CD4-positive, alpha-beta T cell treated with Interleukin-15 for 4 hours (primary cell): ENCODE measurements around the gene IRAK2.

Experiments
- DNase-seq: peaks from one replicate; pipeline ENCODE4 v3.0.0-alpha.2; 2020; ENCODE audit warnings: low spot score

Gene IRAK2

GRCh38 chr3:10284496-10284895 lies 119.8 kb downstream of the IRAK2 start:
- DNase-seq = peak; percentile 67

DNA sequence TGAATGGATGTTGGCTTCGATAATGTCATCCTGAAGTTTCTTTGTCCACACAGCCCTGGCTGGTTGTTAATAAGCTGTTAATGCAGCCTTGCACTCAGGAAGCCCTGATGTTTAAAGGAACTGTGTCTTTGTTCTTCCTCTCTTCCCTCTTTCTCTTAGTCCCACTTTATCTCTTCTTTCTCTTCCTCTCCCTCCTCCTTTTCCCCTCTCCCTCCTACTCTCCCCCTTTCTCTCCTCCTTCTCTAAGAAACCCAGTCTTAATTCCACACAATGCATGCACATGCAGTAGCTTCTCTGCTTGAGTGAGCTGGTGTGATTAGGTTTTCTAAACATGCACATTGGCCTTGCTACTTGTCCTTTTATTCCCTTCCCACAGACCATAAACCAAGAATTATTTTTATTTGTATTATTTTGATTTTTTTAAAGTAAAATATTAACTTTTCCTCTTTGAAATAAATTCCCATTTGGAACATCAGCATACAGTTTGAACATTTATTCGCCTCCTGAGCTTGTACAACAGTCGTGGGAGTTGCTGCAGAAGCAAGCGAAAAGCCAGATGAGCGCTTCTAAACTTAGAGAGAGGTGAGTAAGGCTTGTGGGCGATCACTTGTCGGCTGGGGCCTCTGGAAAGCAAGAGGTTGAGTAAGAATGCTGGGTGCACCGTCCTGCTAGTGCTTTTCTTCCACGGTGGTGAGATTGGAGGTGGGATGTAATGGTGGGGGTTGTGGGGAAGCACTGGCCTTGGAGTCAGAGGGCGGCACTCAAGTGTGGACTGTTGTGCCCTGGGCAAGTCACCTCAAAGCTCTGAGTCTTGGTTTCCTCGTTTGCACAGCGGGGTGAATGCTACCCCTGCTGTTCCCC lies 120.8 kb downstream of the IRAK2 start:
- no peak for DNase-seq

GRCh38 chr3:10286133-10286524 lies 121.4 kb downstream of the IRAK2 start:
- DNase-seq = no peak

GRCh38 chr3:10286596-10287295 lies 122.0 kb downstream of the IRAK2 start:
- peak; percentile 66 for DNase-seq

- DNase-seq = no peak
These were observed 123.3 kb downstream of the IRAK2 start for GRCh38 chr3:10287936-10288574.

DNA sequence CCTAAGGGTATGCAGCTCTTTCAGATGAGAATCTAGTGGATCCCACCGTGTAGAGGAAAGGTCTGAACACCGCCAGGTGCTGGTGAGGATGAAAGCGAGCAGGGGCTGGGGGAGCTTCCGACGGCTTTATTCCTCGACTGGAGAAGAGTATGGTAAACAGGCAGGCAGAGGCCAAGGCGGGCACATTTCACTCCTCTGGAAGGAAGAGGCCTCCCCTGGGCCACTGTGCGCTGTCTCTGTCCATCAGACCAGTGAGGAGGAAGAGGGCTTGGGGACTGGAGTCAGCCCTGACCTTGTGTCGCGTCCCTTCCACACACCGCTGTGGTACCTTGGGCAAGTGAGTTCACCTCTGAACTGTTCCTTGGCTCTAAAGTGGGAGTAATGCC lies 123.8 kb downstream of the IRAK2 start:
- no peak for DNase-seq

DNA sequence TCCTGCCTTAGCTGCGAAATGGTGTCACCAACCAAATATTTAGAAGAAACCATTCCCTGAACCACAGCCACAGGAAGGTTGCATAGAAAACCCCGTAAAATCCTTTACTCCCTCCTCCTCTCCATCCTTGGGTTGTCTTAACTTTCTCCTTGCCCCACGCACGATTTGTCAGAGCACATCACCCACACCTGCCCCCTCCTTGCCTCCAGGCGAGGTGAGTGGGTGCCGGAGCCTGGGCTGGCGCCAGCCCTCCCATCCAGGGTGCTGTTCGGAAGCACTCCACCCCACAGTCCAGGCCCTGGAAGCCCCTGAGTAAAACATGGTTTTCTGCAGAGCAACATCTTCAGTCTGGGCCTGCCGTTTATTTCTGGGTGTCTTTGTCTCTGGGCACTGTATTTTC lies 124.4 kb downstream of the IRAK2 start:
- no peak for DNase-seq

GRCh38 chr3:10289787-10290355 lies 125.2 kb downstream of the IRAK2 start:
- no peak for DNase-seq

DNA sequence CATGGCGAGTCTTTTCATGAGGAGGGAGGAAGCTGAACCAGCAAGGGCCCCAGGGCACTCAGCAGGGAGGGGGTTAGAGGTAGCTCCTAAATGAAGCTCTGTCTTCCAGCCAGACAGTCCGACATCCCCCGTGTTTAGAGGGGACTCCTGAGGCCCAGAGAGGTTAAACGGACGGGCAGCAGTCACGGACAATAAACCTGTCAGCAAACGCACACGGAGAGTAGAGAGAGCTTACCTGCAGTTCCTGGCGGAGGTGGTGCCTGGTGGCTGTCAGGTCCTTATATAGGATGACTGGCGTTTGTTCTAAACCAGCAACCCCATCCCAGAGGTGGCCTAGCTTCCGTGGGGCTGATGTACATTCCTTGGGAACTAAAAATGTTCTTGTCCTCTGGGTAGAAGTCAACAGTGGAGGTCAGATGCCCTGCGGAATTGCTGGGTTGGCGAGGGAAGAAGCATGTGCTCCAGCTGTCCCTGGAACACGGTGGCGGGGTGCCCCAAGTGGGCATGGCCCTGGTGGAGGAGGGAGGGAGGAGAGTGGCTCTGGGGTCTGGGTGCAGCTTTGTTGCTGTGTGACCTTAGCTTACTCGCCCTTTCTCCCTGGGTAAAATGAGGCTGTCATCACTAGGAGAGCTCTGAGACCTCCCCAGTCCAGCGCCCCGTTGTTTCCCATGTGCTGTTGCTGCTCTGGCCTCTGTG lies 125.9 kb downstream of the IRAK2 start:
- no peak for DNase-seq

- no peak for DNase-seq
These were observed 126.9 kb downstream of the IRAK2 start for GRCh38 chr3:10291641-10292040.

GRCh38 chr3:10292505-10293419 lies 128.0 kb downstream of the IRAK2 start, which contains the start of gene GHRL:
GHRL (minus strand) TSS chr3:10292947; CDS start chr3:10290180, 2,767 bp downstream.
- DNase-seq = no peak
